ENCODE measurements around the gene COL23A1. TPM values are rescaled to one million over a fixed set of nuclear protein-coding genes. Genes with fewer than 3 reads are reported as not detected.

Gene COL23A1
- total RNA-seq, 1 donor from 2014 or later = 4.3 TPM

DNA sequence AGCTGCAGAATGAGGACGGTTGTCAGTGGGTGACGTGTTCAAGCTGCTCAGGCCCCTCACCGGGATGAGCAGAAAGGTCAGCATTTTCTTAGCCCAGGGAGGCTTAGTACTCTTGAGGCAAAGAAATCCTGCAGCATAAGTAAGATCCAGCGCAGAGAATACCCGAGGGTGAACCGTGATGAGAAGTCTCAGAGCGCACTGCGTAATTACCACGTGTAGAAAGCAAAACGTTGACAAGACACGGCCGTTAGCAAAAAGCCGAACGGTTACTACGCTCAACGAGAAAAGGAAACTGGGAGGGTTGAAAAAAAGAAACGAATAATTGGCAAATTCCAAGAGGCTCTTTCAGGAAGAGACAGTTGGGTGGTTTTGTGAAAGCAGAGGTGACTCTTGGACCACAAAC, 104.0 kb downstream of the COL23A1 start:
- H3K27ac ChIP-seq = no peak overlapping the region
- no peaks in the 10 kb centered on the region for H3K36me3 ChIP-seq
- TF ChIP-seq, protein P1, sequence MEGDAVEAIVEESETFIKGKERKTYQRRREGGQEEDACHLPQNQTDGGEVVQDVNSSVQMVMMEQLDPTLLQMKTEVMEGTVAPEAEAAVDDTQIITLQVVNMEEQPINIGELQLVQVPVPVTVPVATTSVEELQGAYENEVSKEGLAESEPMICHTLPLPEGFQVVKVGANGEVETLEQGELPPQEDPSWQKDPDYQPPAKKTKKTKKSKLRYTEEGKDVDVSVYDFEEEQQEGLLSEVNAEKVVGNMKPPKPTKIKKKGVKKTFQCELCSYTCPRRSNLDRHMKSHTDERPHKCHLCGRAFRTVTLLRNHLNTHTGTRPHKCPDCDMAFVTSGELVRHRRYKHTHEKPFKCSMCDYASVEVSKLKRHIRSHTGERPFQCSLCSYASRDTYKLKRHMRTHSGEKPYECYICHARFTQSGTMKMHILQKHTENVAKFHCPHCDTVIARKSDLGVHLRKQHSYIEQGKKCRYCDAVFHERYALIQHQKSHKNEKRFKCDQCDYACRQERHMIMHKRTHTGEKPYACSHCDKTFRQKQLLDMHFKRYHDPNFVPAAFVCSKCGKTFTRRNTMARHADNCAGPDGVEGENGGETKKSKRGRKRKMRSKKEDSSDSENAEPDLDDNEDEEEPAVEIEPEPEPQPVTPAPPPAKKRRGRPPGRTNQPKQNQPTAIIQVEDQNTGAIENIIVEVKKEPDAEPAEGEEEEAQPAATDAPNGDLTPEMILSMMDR (IDR thresholded peaks at IDR 0.05) = no peak
- no peaks in the 10 kb centered on the region for H3K27me3 ChIP-seq
- no peaks in the 10 kb centered on the region for H3K9me3 ChIP-seq
- intact Hi-C loops (cut with DNase I) = no loop called here
- DNase-seq (ENCODE audit: low spot score in 2 of 2) = no peak
- no peaks in the 10 kb centered on the region for H3K4me1 ChIP-seq
- no peak overlapping the region for H3K4me3 ChIP-seq

DNA sequence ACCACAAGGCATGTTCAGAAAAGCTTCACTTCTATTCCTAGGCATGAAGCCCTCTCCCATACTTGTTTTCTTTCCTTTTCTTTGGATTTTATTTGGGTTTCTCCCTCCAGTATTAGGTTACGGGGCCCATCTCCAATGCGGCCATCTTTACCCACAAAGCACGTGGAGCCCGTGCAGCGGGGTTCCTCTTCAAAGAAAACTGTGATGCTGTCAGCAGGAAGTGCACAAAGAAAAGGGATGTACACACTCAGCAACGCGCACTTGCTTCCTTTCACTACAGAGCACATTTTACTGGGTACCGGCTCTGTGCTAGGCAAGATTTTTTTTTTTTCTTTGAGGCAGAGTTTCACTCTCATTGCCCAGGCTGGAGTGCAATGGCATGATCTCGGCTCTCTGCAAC, 106.6 kb downstream of the COL23A1 start:
- intact Hi-C loops (cut with DNase I) = no loop called here
- H3K36me3 ChIP-seq = no peaks in the 10 kb centered on the region
- DNase-seq (ENCODE audit: low spot score in 2 of 2) = peak; percentile 24 to 70
- no peaks in the 10 kb centered on the region for H3K9me3 ChIP-seq
- H3K27ac ChIP-seq = no peak overlapping the region
- no peaks in the 10 kb centered on the region for H3K4me1 ChIP-seq
- H3K4me3 ChIP-seq = no peak overlapping the region
- TF ChIP-seq, protein P1 (IDR thresholded peaks at IDR 0.05) = no peak
- no peaks in the 10 kb centered on the region for H3K27me3 ChIP-seq

DNA sequence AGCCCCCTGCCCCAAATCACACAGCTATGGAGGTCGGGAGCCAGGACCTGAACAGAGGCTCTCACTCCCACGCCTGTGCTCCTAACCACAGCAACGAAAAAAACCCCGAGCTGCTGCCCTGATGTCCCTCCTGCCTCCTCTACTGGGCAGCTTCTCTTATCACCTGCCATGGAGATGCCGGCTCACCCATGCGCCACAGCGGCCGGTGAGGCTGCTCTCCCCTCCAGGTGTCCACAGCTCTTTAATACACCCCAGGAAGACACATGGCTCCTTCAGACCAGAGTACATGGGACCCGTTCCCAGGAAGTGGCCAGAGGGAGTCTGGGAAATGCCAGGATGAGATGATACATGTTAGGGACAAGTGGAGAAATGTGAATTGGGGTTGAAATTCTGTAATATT, 110.9 kb downstream of the COL23A1 start:
- no peaks in the 10 kb centered on the region for H3K36me3 ChIP-seq
- H3K27ac ChIP-seq = no peak overlapping the region
- intact Hi-C loops (cut with DNase I) = no loop called here
- H3K9me3 ChIP-seq = no peaks in the 10 kb centered on the region
- DNase-seq (ENCODE audit: low spot score in 2 of 2) = no peak
- H3K4me3 ChIP-seq = no peak overlapping the region
- H3K4me1 ChIP-seq = no peaks in the 10 kb centered on the region
- H3K27me3 ChIP-seq = no peaks in the 10 kb centered on the region
- TF ChIP-seq, protein P1 (IDR thresholded peaks at IDR 0.05) = no peak

DNA sequence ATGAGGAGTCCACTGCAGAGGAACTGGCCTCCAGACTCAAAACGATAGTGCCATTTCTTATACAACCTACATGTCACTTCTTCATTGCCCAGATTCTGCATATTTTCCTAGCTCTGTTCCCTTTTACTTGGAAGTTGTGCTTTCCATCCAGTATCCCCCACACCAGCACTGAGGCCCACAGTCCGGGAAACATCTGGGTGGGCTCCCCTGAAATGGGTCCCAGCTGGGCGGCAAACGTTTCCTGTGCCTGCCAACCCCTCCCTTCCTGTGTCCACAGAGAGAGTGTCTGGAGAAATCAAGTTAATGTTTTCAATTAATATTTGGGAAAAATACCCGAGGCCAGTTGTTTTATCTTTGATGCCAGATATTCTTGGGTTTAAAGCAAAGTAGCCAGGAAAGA, 111.8 kb downstream of the COL23A1 start:
- TF ChIP-seq, protein P1 (IDR thresholded peaks at IDR 0.05) = no peak
- no peaks in the 10 kb centered on the region for H3K27me3 ChIP-seq
- H3K4me3 ChIP-seq = no peak overlapping the region
- intact Hi-C loops (cut with DNase I) = no loop called here
- DNase-seq (ENCODE audit: low spot score in 2 of 2) = no peak
- no peaks in the 10 kb centered on the region for H3K36me3 ChIP-seq
- H3K27ac ChIP-seq = no peak overlapping the region
- H3K9me3 ChIP-seq = no peaks in the 10 kb centered on the region
- no peaks in the 10 kb centered on the region for H3K4me1 ChIP-seq

DNA sequence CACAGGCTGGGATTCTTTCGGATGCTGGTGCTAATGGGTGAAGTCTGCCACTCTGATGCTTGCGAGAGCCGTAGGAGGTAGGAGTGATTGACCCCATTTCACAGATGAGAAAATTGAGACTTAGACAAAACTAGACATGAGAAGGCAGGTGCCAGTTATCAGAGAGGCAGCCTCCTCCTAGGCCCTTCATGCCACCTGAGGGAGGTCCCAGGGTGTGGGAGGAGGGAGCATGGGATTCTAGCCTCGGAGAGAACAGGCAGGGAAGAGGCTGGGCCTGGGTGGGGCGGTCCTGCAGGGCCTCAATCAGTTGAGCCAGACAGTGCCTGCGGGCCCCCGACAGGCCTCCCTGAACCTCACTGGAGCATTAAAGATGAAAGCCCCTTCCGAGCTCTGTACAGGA, 112.4 kb downstream of the COL23A1 start:
- H3K4me1 ChIP-seq = no peaks in the 10 kb centered on the region
- no peaks in the 10 kb centered on the region for H3K9me3 ChIP-seq
- H3K36me3 ChIP-seq = no peaks in the 10 kb centered on the region
- no peak overlapping the region for H3K27ac ChIP-seq
- no peaks in the 10 kb centered on the region for H3K27me3 ChIP-seq
- H3K4me3 ChIP-seq = no peak overlapping the region
- TF ChIP-seq, protein P1 (IDR thresholded peaks at IDR 0.05) = no peak
- no peak for DNase-seq (ENCODE audit: low spot score in 2 of 2)
- intact Hi-C loops (cut with DNase I) = no loop called here

Measured in ascending aorta (tissue), 2 donors.